DOHH2 (cell line): ENCODE measurements around the gene DEPDC1B.
"Not testable (repeated sequence)": the region's sequence is repeated elsewhere in the genome, so short reads cannot be mapped to it uniquely, and the experiment has no call there.

Experiments
- H3F3A ChIP-seq: fragments of 200-600 bp; sonication (generic), shearing (Covaris generic); 2 replicates; pipeline ENCODE4 v1.6.0; 2016; ENCODE audit warnings: antibody characterized with exemption, mild to moderate bottlenecking; ENCODE audit not compliant: control insufficient read depth, insufficient read depth
- H3K27ac ChIP-seq: fragments of 200-600 bp; sonication (generic); 2 replicates; pipeline ENCODE4 v1.5.1; 2014; ENCODE audit warnings: low read depth, mild to moderate bottlenecking, low read length, moderate library complexity
- H3K27me3 ChIP-seq: fragments of 200-600 bp; sonication (generic); 2 replicates; pipeline ENCODE4 v1.6.1; 2014; ENCODE audit warnings: mild to moderate bottlenecking, low read length, mixed read lengths; ENCODE audit not compliant: control insufficient read depth
- H3K36me3 ChIP-seq: fragments of 200-600 bp; sonication (generic); 2 replicates; pipeline ENCODE4 v1.6.1; 2014; ENCODE audit warnings: mild to moderate bottlenecking, low read length, moderate library complexity, mixed read lengths; ENCODE audit not compliant: control insufficient read depth
- H3K4me1 ChIP-seq: fragments of 200-600 bp; sonication (generic); 2 replicates; pipeline ENCODE4 v1.6.1; 2014; ENCODE audit warnings: mild to moderate bottlenecking, low read length, mixed read lengths; ENCODE audit not compliant: control insufficient read depth
- H3K4me2 ChIP-seq: fragments of 200-600 bp; sonication (generic); 2 replicates; pipeline ENCODE4 v1.6.0; 2014; ENCODE audit warnings: mild to moderate bottlenecking, low read length, moderate library complexity
- H3K4me3 ChIP-seq: fragments of 200-600 bp; sonication (generic); 2 replicates; pipeline ENCODE4 v1.5.1; 2014; ENCODE audit warnings: mild to moderate bottlenecking, low read length, mixed read lengths
- H3K79me2 ChIP-seq: fragments of 200-600 bp; sonication (generic); 2 replicates; pipeline ENCODE4 v1.6.1; 2014; ENCODE audit warnings: mild to moderate bottlenecking, low read length, mixed read lengths; ENCODE audit not compliant: control insufficient read depth
- H3K9me2 ChIP-seq: fragments of 200-600 bp; sonication (generic); replicated peaks from 2 replicates; pipeline ENCODE4 v1.6.1; 2014; ENCODE audit warnings: mild to moderate bottlenecking, low read length, mixed read lengths; ENCODE audit not compliant: control insufficient read depth
- H3K9me3 ChIP-seq: fragments of 200-600 bp; sonication (generic); 2 replicates; pipeline ENCODE4 v1.6.1; 2014; ENCODE audit warnings: antibody characterized with exemption, low read length, mixed read lengths; ENCODE audit not compliant: control insufficient read depth, insufficient read depth
- H4K20me1 ChIP-seq: fragments of 200-600 bp; sonication (generic); 2 replicates; pipeline ENCODE4 v1.6.0; 2014; ENCODE audit warnings: low read depth, mild to moderate bottlenecking, antibody characterized with exemption, low read length, moderate library complexity; ENCODE audit not compliant: control insufficient read depth, insufficient read depth
- CTCF ChIP-seq: fragments of 200-600 bp; sonication (generic); IDR thresholded peaks from one replicate; pipeline ENCODE4 v1.5.1; 2014; ENCODE audit warnings: antibody characterized with exemption, mild to moderate bottlenecking, low read depth, low read length; ENCODE audit not compliant: poor library complexity, severe bottlenecking
- EZH2phosphoT487 ChIP-seq: fragments of 200-600 bp; sonication (generic); IDR thresholded peaks from 2 replicates; pipeline ENCODE4 v1.6.1; 2017; ENCODE audit warnings: borderline replicate concordance, mild to moderate bottlenecking, antibody characterized with exemption, low read length, moderate library complexity, mixed read lengths

Gene DEPDC1B

GRCh38 chr5:60576425-60576824 lies 123.5 kb downstream of the DEPDC1B start:
- Histone ChIP-seq H3K27ac (no peak overlapping the region), H3K9me2 (no peaks in the 10 kb centered on the region), H3K27me3 (no peaks in the 10 kb centered on the region), H3F3A (no peaks in the 10 kb centered on the region), H3K36me3 (no peaks in the 10 kb centered on the region; the same call in 1 of the 2 replicates), H4K20me1 (no peaks in the 10 kb centered on the region), H3K79me2 (no peaks in the 10 kb centered on the region), H3K4me1 (peaks cover 5% of the 10 kb centered on the region; the same call in 1 of the 2 replicates), H3K4me3 (no peak overlapping the region), H3K4me2 (no peak overlapping the region), H3K9me3 (peaks cover 13% of the 10 kb centered on the region; the same call in 1 of the 2 replicates)
- TF ChIP-seq CTCF (no peak), EZH2phosphoT487 (no peak)

GRCh38 chr5:60568646-60569045 lies 131.3 kb downstream of the DEPDC1B start:
- Histone ChIP-seq H3K79me2 (no peaks in the 10 kb centered on the region), H3K36me3 (no peaks in the 10 kb centered on the region), H3F3A (no peaks in the 10 kb centered on the region), H3K27me3 (no peaks in the 10 kb centered on the region), H3K9me2 (no peaks in the 10 kb centered on the region), H3K4me2 (no peak overlapping the region), H3K4me1 (no peaks in the 10 kb centered on the region), H3K9me3 (peaks cover 15% of the 10 kb centered on the region), H3K27ac (no peak overlapping the region), H3K4me3 (no peak overlapping the region), H4K20me1 (no peaks in the 10 kb centered on the region)
- TF ChIP-seq CTCF (no peak), EZH2phosphoT487 (no peak)

GRCh38 chr5:60563696-60564324 lies 136.2 kb downstream of the DEPDC1B start:
- Histone ChIP-seq H3K4me3 (no peak overlapping the region), H3K36me3 (no peaks in the 10 kb centered on the region), H3K4me2 (no peak overlapping the region), H3K27ac (no peak overlapping the region), H3K27me3 (no peaks in the 10 kb centered on the region), H3F3A (0 out of 2 replicates have a peak, but pooled peaks cover 3% of the 10 kb centered on the region), H3K9me2 (no peaks in the 10 kb centered on the region), H3K79me2 (no peaks in the 10 kb centered on the region), H3K4me1 (no peaks in the 10 kb centered on the region), H3K9me3 (peaks cover 12% of the 10 kb centered on the region), H4K20me1 (no peaks in the 10 kb centered on the region)
- TF ChIP-seq CTCF, result no peak
- TF ChIP-seq EZH2phosphoT487, result no peak

- not testable (repeated sequence) for H3K4me2 ChIP-seq, H3K9me2 ChIP-seq, H3K9me3 ChIP-seq, H3K4me1 ChIP-seq, H3K79me2 ChIP-seq, H4K20me1 ChIP-seq, H3F3A ChIP-seq, H3K4me3 ChIP-seq, H3K27ac ChIP-seq, H3K27me3 ChIP-seq, H3K36me3 ChIP-seq
These were observed 146.7 kb downstream of the DEPDC1B start for GRCh38 chr5:60553291-60553690.
